Neuronal stem cell (in vitro differentiated cells): ENCODE measurements around the gene ITPK1.
A peak's percentile ranks its signal among the peaks of the same experiment; 100 is the strongest.

Source experiments
- DNase-seq: peaks from one replicate; pipeline ENCODE4 v3.0.0-alpha.2; 2013; ENCODE audit warnings: low spot score
- H2AFZ ChIP-seq: one replicate; pipeline ENCODE4 v1.6.1; 2013; ENCODE audit warnings: mild to moderate bottlenecking, low read length, inconsistent platforms
- H2AK5ac ChIP-seq: 2 replicates; pipeline ENCODE4 v1.6.1; 2013; ENCODE audit warnings: low read depth, mild to moderate bottlenecking, inconsistent platforms, low read length, moderate library complexity, mixed read lengths
- H2BK120ac ChIP-seq: 2 replicates; pipeline ENCODE4 v1.6.1; 2013; ENCODE audit warnings: low read depth, mild to moderate bottlenecking, inconsistent platforms, low read length, moderate library complexity, mixed read lengths
- H2BK12ac ChIP-seq: one replicate; pipeline ENCODE4 v1.6.1; 2013; ENCODE audit warnings: low read length, inconsistent platforms
- H2BK15ac ChIP-seq: 2 replicates; pipeline ENCODE4 v1.6.1; 2013; ENCODE audit warnings: mild to moderate bottlenecking, low read length, inconsistent platforms, mixed read lengths
- H2BK5ac ChIP-seq: one replicate; pipeline ENCODE4 v1.6.1; 2013; ENCODE audit warnings: inconsistent platforms, mild to moderate bottlenecking, low read length, moderate library complexity
- H3K14ac ChIP-seq: one replicate; pipeline ENCODE4 v1.6.1; 2013; ENCODE audit warnings: low read length, inconsistent platforms
- H3K18ac ChIP-seq: 2 replicates; pipeline ENCODE4 v1.6.1; 2013; ENCODE audit warnings: low read length, inconsistent platforms
- H3K23ac ChIP-seq: 2 replicates; pipeline ENCODE4 v1.6.1; 2013; ENCODE audit warnings: low read depth, mild to moderate bottlenecking, mixed read lengths, low read length, inconsistent platforms; ENCODE audit not compliant: poor library complexity
- H3K27ac ChIP-seq: replicated peaks from 3 replicates; pipeline ENCODE4 v1.5.1; 2013; ENCODE audit warnings: low read length, inconsistent platforms
- H3K27me3 ChIP-seq, 3 experiments: 2 replicates each; pipeline ENCODE4 v1.6.1; 2013; ENCODE audit warnings: low read length in 3 of 3, mild to moderate bottlenecking in 2 of 3, inconsistent platforms in 1 of 3, low read depth in 1 of 3, mixed read lengths in 1 of 3, moderate library complexity in 1 of 3; ENCODE audit not compliant: control insufficient read depth in 3 of 3, insufficient read depth in 3 of 3
- H3K36me3 ChIP-seq, 2 donors: replicated peaks in 1 of 2; 2 replicates each; pipeline ENCODE4 v1.6.1; 2013; ENCODE audit warnings: low read length in 2 of 2; ENCODE audit not compliant: control insufficient read depth in 2 of 2, insufficient read depth in 2 of 2
- H3K4ac ChIP-seq: 2 replicates; pipeline ENCODE4 v1.6.1; 2013; ENCODE audit warnings: inconsistent platforms, mild to moderate bottlenecking, low read length, moderate library complexity
- H3K4me1 ChIP-seq, 2 donors: 1 replicate in 1 of 2; 2 replicates in 1 of 2; pipeline ENCODE4 v1.6.1; 2013; ENCODE audit warnings: low read length in 2 of 2, low read depth in 1 of 2; ENCODE audit not compliant: control insufficient read depth in 2 of 2, insufficient read depth in 1 of 2
- H3K4me2 ChIP-seq: one replicate; pipeline ENCODE4 v1.6.1; 2013; ENCODE audit warnings: mild to moderate bottlenecking, low read length, inconsistent platforms; ENCODE audit not compliant: insufficient read depth, poor library complexity, severe bottlenecking
- H3K4me3 ChIP-seq, 2 donors: 2 replicates each; pipeline ENCODE4 v1.5.1; 2013; ENCODE audit warnings: low read length in 2 of 2, mild to moderate bottlenecking in 2 of 2, inconsistent platforms in 1 of 2, moderate library complexity in 1 of 2
- H3K79me1 ChIP-seq: one replicate; pipeline ENCODE4 v1.6.1; 2013; ENCODE audit warnings: low read depth, mild to moderate bottlenecking, inconsistent platforms, low read length, moderate library complexity
- H3K9ac ChIP-seq: one replicate; pipeline ENCODE4 v1.6.1; 2013; ENCODE audit warnings: mild to moderate bottlenecking, low read depth, low read length, inconsistent platforms; ENCODE audit not compliant: poor library complexity
- H3K9me3 ChIP-seq, 2 donors: replicated peaks in 1 of 2; 2 replicates each; pipeline versions ENCODE3 to v1.6.1; 2013; ENCODE audit warnings: low read length in 2 of 2, mild to moderate bottlenecking in 2 of 2, inconsistent platforms in 1 of 2, low read depth in 1 of 2, mixed read lengths in 1 of 2, moderate library complexity in 1 of 2; ENCODE audit not compliant: control insufficient read depth in 2 of 2, insufficient read depth in 1 of 2
- H4K8ac ChIP-seq: one replicate; pipeline ENCODE4 v1.6.1; 2013; ENCODE audit warnings: low read depth, mild to moderate bottlenecking, inconsistent platforms, low read length, moderate library complexity
- H4K91ac ChIP-seq: one replicate; pipeline ENCODE4 v1.6.1; 2013; ENCODE audit warnings: low read length, low read depth, mild to moderate bottlenecking, inconsistent platforms; ENCODE audit not compliant: poor library complexity
- WGBS, 2 donors: extraction: QIAGEN DNeasy Blood & Tissue Kit; methylation state at CpG; one replicate each; pipeline ENCODE4 v1.1.7; 2013; ENCODE audit warnings: missing lambda C conversion rate in 2 of 2, mixed read lengths in 1 of 2; ENCODE audit not compliant: insufficient read length in 2 of 2, insufficient replicate concordance in 1 of 2; ENCODE audit errors: extremely low coverage in 2 of 2; 5-methylcytosine and 5-hydroxymethylcytosine counted together

The ITPK1 gene

GRCh38 chr14:92945959-92946846 lies 169.5 kb downstream of the ITPK1 start:
- Histone ChIP-seq H3K14ac (peak overlapping the region; percentile 76), H2BK5ac (no peak overlapping the region), H3K4me3 (no peak overlapping the region), H3K4ac (no peak overlapping the region), H2AFZ (no peak overlapping the region), H3K9me3 (no peaks in the 10 kb centered on the region), H2BK120ac (no peak overlapping the region), H3K4me2 (no peak overlapping the region), H4K8ac (peak overlapping the region; percentile 74), H4K91ac (no peak overlapping the region), H3K18ac (peak overlapping the region; percentile 61), H3K27me3 (no peaks in the 10 kb centered on the region), H3K23ac (peak overlapping the region; percentile 40), H3K36me3 (peaks cover 0 to 5% of the 10 kb centered on the region in 2 donors), H2BK15ac (no peak overlapping the region), H2AK5ac (no peak overlapping the region), H3K9ac (peak overlapping the region; percentile 13), H3K79me1 (no peaks in the 10 kb centered on the region), H3K27ac (no peak overlapping the region), H3K4me1 (no peaks in the 10 kb centered on the region), H2BK12ac (peak overlapping the region; percentile 42)
- DNase-seq, result no peak
- WGBS, 2 donors, result no CpG with 5 or more reads among the region's 38 CpGs

DNA sequence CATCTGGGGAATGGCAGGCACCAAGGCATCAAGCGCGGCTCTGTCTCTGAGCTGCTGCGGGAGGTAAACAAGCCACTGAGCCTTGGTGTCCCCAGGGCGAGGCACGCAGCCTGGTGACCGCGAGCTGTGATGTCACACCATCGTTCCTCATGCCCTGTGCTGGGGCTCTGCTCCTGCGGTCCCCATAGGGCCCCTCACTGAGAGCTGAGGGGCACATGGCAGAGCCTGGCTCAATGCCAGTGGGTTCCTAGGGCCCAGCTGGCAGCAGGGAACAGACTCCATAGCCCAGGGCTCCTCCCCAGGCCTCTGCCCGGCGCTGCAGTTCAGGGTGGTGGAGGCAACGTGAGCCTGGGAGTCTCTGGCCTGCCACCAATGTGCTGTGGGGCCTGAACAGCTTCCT lies 170.2 kb downstream of the ITPK1 start:
- Histone ChIP-seq H3K36me3 (peaks cover 0 to 3% of the 10 kb centered on the region in 2 donors), H2BK12ac (no peak overlapping the region), H2AFZ (no peak overlapping the region), H3K27ac (no peak overlapping the region), H3K4me1 (no peaks in the 10 kb centered on the region), H2AK5ac (no peak overlapping the region), H3K4ac (no peak overlapping the region), H2BK5ac (no peak overlapping the region), H3K18ac (no peak overlapping the region), H3K9me3 (no peaks in the 10 kb centered on the region), H3K9ac (no peak overlapping the region), H3K14ac (no peak overlapping the region), H3K4me3 (no peak overlapping the region), H3K27me3 (no peaks in the 10 kb centered on the region), H3K23ac (peak overlapping the region; percentile 95), H4K8ac (peak overlapping the region; percentile 74), H3K79me1 (no peaks in the 10 kb centered on the region), H4K91ac (no peak overlapping the region), H2BK120ac (no peak overlapping the region), H3K4me2 (no peak overlapping the region), H2BK15ac (no peak overlapping the region)
- DNase-seq, result no peak
- no CpG with 5 or more reads among the region's 12 CpGs for WGBS, 2 donors

GRCh38 chr14:92944976-92945375 lies 170.7 kb downstream of the ITPK1 start:
- no peak overlapping the region for H2AK5ac ChIP-seq
- no peaks in the 10 kb centered on the region for H3K4me1 ChIP-seq
- no peak overlapping the region for H2BK12ac ChIP-seq
- no peak overlapping the region for H2BK15ac ChIP-seq
- no peaks in the 10 kb centered on the region for H3K79me1 ChIP-seq
- no peak overlapping the region for H3K4me2 ChIP-seq
- H2AFZ ChIP-seq, result no peak overlapping the region
- H3K14ac ChIP-seq, result peak overlapping the region; percentile 10
- H2BK5ac ChIP-seq, result no peak overlapping the region
- no peak overlapping the region for H3K4ac ChIP-seq
- peak overlapping the region; percentile 51 for H3K18ac ChIP-seq
- H4K91ac ChIP-seq, result no peak overlapping the region
- H3K23ac ChIP-seq, result peak overlapping the region; percentile 95
- H3K36me3 ChIP-seq, result no peaks in the 10 kb centered on the region
- WGBS, 2 donors, result no CpG with 5 or more reads among the region's 12 CpGs
- DNase-seq, result no peak
- H3K27ac ChIP-seq, result no peak overlapping the region
- H3K9ac ChIP-seq, result peak overlapping the region; percentile 36
- peak overlapping the region; percentile 36 for H2BK120ac ChIP-seq
- H3K27me3 ChIP-seq, result no peaks in the 10 kb centered on the region
- no peak overlapping the region for H3K4me3 ChIP-seq
- H4K8ac ChIP-seq, result peak overlapping the region; percentile 25
- H3K9me3 ChIP-seq, result no peaks in the 10 kb centered on the region

DNA sequence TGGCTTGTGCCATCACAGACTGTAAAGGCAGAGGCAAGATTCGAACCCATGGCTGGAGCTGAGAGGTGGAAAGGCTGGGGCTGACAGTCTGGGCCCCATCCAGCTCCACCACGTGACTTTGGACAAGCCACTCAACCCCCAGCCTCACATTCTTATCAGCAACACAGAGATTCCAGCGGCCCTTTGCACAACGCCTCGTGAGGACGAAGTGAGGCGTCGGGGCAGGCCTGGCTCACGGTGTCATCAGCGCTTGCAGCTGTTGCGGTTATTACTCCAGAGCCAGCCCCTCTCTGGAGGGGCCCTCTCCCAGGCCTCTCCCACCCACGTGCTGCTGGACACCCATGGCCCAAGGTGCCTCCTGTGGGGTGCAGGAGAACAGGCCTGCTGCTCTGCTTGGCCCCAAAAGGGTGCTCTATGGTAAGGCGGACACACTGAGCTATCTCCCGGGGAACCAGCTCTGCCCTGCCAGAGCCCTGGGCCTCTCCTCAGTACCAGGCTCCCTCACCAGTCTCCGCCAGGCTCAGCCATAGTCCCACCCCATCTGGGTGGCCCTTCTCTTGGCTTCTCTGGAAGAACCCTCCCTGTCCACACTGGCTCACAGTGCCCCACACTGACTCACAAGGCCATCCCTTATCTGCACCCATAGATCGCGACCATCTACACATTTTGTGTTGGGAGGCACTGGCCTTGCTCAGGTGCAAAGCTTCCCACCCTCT lies 171.7 kb downstream of the ITPK1 start:
- H2BK15ac ChIP-seq, result no peak overlapping the region
- H4K8ac ChIP-seq, result no peak overlapping the region
- no peak overlapping the region for H2BK5ac ChIP-seq
- no peaks in the 10 kb centered on the region for H3K4me1 ChIP-seq
- no CpG with 5 or more reads among the region's 17 CpGs for WGBS, 2 donors
- no peak overlapping the region for H3K4me3 ChIP-seq
- no peak for DNase-seq
- H3K27ac ChIP-seq, result no peak overlapping the region
- H3K14ac ChIP-seq, result no peak overlapping the region
- H3K4ac ChIP-seq, result no peak overlapping the region
- no peak overlapping the region for H2AFZ ChIP-seq
- H3K36me3 ChIP-seq, result no peaks in the 10 kb centered on the region
- no peak overlapping the region for H2BK12ac ChIP-seq
- H3K23ac ChIP-seq, result no peak overlapping the region
- no peaks in the 10 kb centered on the region for H3K27me3 ChIP-seq
- no peaks in the 10 kb centered on the region for H3K9me3 ChIP-seq
- H2AK5ac ChIP-seq, result no peak overlapping the region
- no peak overlapping the region for H4K91ac ChIP-seq
- H3K9ac ChIP-seq, result no peak overlapping the region
- H3K79me1 ChIP-seq, result no peaks in the 10 kb centered on the region
- no peak overlapping the region for H3K18ac ChIP-seq
- H2BK120ac ChIP-seq, result no peak overlapping the region
- no peak overlapping the region for H3K4me2 ChIP-seq
